Germinal center (tissue), 1 donor: ENCODE results near the gene BTBD1.
A peak's percentile ranks its signal among the peaks of the same experiment; 100 is the strongest.
"Not testable (repeated sequence)": the region's sequence is repeated elsewhere in the genome, so short reads cannot be mapped to it uniquely, and the experiment has no call there.

Source experiments
- DNase-seq: peaks from one replicate; pipeline ENCODE4 v3.0.0; 2012; ENCODE audit warnings: mixed read lengths, low spot score

BTBD1 gene

GRCh38 chr15:83057002-83057401 is 10.1 kb downstream of the BTBD1 start:
- no peak for DNase-seq

- DNase-seq = no peak
These were observed 13.9 kb downstream of the BTBD1 start for GRCh38 chr15:83053151-83053550.

GRCh38 chr15:83046558-83047127 is 20.4 kb downstream of the BTBD1 start:
- DNase-seq = no peak

DNA sequence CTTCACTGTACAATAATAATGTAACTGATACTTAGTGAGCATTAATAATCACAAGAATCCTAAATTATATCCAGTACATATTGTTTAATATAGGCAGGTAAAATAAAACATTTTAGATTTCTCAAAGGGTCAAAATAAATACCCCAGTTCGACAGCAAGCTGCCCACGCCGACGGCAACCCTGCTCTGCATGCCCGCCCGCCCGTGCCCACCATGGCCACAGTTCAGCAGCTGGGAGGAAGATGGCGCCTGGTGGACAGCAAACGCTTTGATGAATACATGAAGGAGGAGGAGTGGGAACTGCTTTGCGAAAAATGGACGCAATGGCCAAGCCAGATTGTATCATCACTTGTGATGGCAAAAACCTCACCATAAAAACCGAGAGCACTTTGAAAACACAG is 22.9 kb downstream of the BTBD1 start:
- no peak for DNase-seq

DNA sequence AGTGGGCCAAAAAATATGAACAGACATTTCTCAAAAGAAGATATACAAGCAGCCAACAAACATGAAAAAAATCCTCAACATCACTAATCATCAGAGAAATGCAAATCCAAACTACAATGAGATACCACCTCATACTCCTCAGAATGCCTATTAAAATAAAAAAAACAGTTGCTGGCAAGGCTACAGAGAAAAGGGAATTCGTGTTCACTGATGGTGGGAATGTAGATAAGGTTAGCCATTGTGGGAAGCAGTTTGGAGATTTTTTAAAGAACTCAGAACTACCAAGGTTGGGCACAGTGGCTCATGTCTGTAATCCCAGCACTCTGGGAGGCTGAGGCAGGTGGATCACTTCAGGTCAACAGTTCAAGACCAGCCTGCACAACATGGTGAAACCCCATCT is 27.8 kb downstream of the BTBD1 start:
- DNase-seq = no peak

DNA sequence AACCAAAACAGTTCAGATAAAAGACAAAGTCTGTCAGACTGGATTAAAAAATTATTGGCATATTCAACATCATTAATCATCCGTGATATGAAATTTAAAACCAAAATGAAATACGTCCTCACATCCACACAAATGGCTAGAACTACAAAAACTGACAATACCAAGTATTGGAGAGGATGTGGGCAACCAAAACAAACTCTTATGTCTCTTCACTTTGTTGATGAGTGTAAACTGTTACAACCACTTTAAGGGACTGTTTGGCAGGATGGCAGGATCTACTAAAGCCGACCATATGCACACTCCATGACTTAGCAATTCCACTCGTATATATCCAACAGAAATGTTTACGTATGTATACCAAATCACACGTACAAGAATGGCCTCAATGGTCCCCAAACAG is 30.8 kb downstream of the BTBD1 start:
- no peak for DNase-seq

GRCh38 chr15:83031234-83031633 is 35.8 kb downstream of the BTBD1 start:
- DNase-seq = not testable (repeated sequence)

DNA sequence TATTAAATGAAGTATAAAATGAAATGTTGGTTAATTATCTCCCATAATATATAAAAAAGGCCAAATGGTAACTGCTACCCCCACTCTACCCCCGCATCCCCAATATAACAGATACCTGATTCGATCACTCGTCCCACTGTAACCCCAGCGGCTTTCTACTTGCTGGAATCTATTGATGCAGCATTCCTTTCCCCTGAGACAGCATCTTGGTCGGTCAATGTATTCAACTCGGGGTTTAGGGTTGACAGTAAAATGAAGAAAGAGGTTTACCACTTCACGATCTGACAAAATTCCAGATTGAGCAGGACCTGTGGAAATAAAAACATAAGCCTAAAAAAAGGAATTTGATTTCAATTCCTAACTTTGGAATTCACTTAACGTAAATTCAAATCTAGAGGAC is 37.0 kb downstream of the BTBD1 start:
- no peak for DNase-seq

- no peak for DNase-seq
These were observed 48.6 kb downstream of the BTBD1 start for GRCh38 chr15:83018436-83018835.

DNA sequence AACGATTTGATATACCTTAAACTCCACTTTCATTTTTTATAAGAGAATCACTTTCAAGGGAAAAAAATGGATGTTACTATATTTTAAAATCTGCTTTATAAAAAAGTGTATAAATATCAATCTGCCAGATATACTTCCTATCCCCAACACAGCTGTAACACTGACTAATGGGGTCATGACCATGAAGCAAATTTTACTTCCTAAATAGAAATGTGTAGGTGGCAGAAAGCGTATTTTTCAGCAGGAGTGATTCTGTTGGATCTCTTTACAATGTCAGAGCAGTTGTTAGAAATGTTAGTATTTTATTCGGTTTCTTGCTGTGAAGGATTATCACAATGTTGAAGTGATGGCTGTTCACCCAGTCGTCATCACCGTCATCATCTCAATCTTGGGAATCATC is 50.1 kb downstream of the BTBD1 start:
- no peak for DNase-seq

- no peak for DNase-seq
These were observed 51.7 kb downstream of the BTBD1 start for GRCh38 chr15:83015361-83015760.

- no peak for DNase-seq
These were observed 52.8 kb downstream of the BTBD1 start for GRCh38 chr15:83014205-83014653.

- no peak for DNase-seq
These were observed 54.4 kb downstream of the BTBD1 start for GRCh38 chr15:83012636-83013035.

- DNase-seq = no peak
These were observed 55.0 kb downstream of the BTBD1 start for GRCh38 chr15:83012076-83012426.

DNA sequence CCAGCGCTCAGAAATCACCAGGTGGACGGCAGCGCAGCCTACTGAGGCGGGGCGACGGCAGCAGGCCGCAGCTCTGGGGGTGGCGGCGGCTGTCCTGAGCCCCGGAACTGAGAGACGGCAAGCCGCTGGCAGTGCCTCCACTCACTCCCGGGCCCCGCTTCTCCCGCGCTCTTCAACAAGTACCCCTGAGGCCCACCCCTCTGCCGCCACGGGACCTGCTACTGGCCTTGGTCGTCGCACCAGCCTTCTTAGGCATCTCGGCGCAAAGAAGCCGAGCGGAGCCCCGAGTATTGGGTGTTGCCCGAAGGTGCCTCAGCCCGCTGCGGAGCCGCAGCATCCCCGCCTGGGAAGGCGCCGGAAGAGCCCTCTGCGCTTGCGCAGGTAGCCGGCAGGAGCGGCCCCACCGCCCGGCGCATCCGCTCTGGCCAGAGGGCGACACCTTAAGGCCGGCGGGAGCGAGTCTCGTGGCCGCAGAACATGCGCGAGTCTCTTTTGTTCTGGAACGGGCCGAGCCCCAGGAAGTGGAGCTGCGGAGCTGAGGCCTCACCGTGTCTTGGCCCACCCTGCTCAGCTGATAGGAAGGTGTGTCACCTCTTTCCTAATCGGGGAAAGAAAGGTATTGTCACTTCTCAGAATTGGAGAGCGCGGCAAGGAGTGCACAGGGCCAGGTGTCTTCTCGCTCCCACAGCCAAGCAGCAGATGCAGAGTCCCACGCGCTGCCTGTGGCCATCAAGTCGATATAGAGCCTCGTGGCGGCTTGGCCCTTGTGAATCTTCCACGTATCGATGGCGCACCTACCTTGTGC is 55.6 kb downstream of the BTBD1 start, which contains the start of gene C15orf40:
Gene C15orf40, minus strand, starts transcription at position 369 of the 805 bp plus-strand sequence. Its CDS starts 32 bp downstream, at position 337.
- peak; percentile 91 for DNase-seq

GRCh38 chr15:83010709-83011270 is 56.3 kb downstream of the BTBD1 start:
- DNase-seq = peak; percentile 79

DNA sequence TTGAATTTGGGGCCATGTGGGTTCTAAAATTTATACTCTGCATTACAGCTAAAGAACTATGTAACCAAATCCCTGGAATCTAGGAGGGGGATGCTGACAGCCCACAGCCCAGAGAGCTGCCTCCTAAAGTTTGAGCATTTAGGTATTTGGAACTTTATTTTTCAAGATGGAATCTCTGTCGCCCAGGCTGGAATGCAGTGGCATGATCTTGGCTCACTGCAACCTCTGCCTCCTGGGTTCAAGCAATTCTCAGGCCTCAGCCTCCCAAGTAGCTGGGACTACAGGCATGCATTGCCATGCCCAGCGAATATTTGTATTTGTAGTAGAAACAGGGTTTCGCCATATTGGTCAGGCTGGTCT is 66.4 kb downstream of the BTBD1 start:
- DNase-seq = not testable (repeated sequence)

DNA sequence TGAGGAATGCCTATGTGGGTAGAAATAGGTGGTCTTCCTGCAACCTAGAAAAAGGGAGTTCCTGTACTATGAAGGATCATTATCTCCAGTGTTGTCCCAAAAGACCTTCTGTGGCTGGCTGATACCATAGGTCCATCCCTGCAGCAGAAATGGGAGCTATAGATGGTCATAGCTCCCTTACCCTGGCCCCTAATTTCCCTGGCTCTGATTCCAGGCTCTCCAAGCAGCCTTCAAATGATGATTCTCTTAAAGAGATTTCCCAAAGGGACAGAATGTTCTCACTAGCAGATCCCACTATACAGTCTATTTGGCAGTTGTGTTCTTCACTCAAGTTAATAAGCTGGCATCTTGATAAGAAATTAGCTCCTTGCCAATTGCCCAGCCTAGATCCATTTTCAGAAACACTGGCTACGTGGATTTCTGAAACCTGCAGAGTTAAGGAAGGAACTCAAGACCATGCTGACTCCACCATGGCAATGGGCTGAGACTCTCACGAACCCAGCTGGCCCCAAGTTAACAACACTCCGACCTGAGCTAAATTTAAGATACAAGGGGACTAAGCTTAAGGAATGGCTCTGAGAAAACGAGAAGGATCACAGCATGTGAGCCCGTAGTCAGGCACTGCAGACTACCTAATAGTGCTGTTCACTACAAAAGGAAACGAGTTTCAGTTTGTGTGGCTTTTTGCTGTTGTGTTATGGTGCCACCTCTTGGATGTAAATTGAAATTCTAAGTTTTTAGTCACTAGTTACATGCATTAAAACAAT is 67.0 kb downstream of the BTBD1 start:
- peak; percentile 45 for DNase-seq

- no peak for DNase-seq
These were observed 67.6 kb downstream of the BTBD1 start for GRCh38 chr15:82999426-82999825.

DNA sequence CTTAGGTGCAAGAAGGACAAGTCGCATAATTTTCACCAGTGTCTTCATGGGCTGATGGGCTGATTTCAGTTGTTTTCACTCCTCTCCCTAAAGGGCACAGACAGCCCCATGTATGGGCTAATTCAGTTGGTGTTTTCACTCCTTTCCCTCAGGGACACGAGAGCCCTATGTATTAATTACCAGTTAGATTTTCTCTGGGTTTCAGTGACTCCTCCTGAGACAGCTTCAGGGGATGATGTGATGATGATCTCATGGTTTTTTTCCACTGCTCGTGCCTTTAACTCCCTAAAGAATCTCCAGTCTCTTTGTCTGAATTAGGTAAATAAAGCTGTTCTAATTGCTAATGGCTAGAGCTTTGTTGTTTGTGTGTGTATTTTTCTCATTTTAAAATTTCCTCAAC is 71.1 kb downstream of the BTBD1 start:
- DNase-seq = no peak

GRCh38 chr15:82995076-82995475 is 72.0 kb downstream of the BTBD1 start:
- DNase-seq = no peak

DNA sequence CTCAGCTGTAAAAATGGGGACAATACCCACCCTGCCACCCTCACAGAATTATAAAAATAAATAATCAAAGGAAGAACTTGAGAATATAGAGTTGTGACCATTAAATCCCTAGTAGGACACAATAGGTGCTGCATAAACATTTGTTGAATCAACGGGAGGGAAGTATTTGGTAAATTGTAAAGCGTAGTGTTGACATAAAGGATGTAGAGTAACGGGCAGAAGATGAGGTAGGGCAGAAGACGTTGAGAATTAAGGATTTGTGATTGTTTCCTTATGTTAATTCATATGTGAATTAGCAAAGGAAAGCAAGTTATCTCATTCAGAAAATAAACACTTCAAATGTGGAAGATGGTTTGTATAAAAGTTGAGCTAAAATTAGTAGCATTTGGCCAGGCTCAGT is 73.9 kb downstream of the BTBD1 start:
- no peak for DNase-seq
